Gastrocnemius medialis (tissue), 4 donors: Measurements from ENCODE around the gene QARS1.

Source experiments
- CTCF ChIP-seq, 5 experiments: fragments of 450-650 bp in 3 of 5; fragments of 200-600 bp in 2 of 5; sonication (generic) in 2 of 5; IDR thresholded peaks in 4 of 5; conservative IDR thresholded peaks in 1 of 5; 1 replicate in 4 of 5; 2 replicates in 1 of 5; pipeline ENCODE4 v1.5.1; 2016 to 2019; ENCODE audit warnings: antibody characterized with exemption in 5 of 5, mild to moderate bottlenecking in 3 of 5, moderate library complexity in 3 of 5
- POLR2A ChIP-seq, 2 donors: fragments of 450-650 bp; IDR thresholded peaks; one replicate each; pipeline ENCODE4 v1.6.1; 2017; ENCODE audit warnings: antibody characterized with exemption in 2 of 2, mild to moderate bottlenecking in 2 of 2, moderate library complexity in 2 of 2

- TF ChIP-seq POLR2A (IDR thresholded peaks at IDR 0.05) (no peak), CTCF (IDR thresholded peaks at IDR 0.05 in 4 of 5, conservative IDR thresholded peaks at IDR 0.05 in 1 of 5) (no peak)
Observed at GRCh38 chr3:49076646-49077045, 27.9 kb downstream of the QARS1 start.
